SK-N-MC (cell line): ENCODE results near the gene SLC38A10.

Source experiments
- DNase-seq: peaks from one replicate; pipeline ENCODE4 v3.0.0-alpha.2; 2011; ENCODE audit warnings: low read depth, low spot score
- H3K27ac ChIP-seq: fragments of 200-600 bp; sonication (generic); 2 replicates; pipeline ENCODE4 v1.5.1; 2016; ENCODE audit warnings: mixed run types
- H3K36me3 ChIP-seq: fragments of 200-600 bp; sonication (generic); 2 replicates; pipeline ENCODE4 v1.6.1; 2017; ENCODE audit warnings: antibody characterized with exemption, low read length, mixed read lengths; ENCODE audit not compliant: insufficient read depth
- H3K4me3 ChIP-seq: fragments of 200-600 bp; sonication (generic); 2 replicates; pipeline ENCODE4 v1.5.1; 2016
- H3K9ac ChIP-seq: fragments of 200-600 bp; sonication (generic); 2 replicates; pipeline ENCODE4 v1.8.0; 2017; ENCODE audit warnings: mixed run types, mixed read lengths; ENCODE audit not compliant: insufficient read length
- H3K9me3 ChIP-seq: fragments of 200-600 bp; sonication (generic); 2 replicates; pipeline ENCODE4 v1.6.1; 2017; ENCODE audit warnings: low read depth, mild to moderate bottlenecking, antibody characterized with exemption, low read length, moderate library complexity, mixed read lengths
- EZH2 ChIP-seq: fragments of 200-600 bp; sonication (generic); IDR thresholded peaks from one replicate; pipeline ENCODE4 v1.6.1; 2017; ENCODE audit warnings: antibody characterized with exemption
- FOXP2 ChIP-seq: optimal IDR thresholded peaks from 2 replicates; pipeline ENCODE3; 2011; ENCODE audit warnings: mild to moderate bottlenecking, moderate library complexity; ENCODE audit not compliant: insufficient read depth; ENCODE audit errors: extremely low read length, control extremely low read depth
- POLR2AphosphoS5 ChIP-seq: IDR thresholded peaks from 2 replicates; pipeline ENCODE4 v1.6.1; 2012; ENCODE audit warnings: mild to moderate bottlenecking, low read depth, low read length, borderline replicate concordance

Gene SLC38A10

GRCh38 chr17:81249223-81250040 lies 45.7 kb downstream of the SLC38A10 start:
- Histone ChIP-seq H3K27ac (no peak overlapping the region), H3K9me3 (no peaks in the 10 kb centered on the region), H3K36me3 (no peaks in the 10 kb centered on the region), H3K4me3 (no peak overlapping the region), H3K9ac (no peak overlapping the region)
- DNase-seq = no peak
- TF ChIP-seq POLR2AphosphoS5 = no peak
- no peak for TF ChIP-seq FOXP2
- TF ChIP-seq EZH2 = no peak

DNA sequence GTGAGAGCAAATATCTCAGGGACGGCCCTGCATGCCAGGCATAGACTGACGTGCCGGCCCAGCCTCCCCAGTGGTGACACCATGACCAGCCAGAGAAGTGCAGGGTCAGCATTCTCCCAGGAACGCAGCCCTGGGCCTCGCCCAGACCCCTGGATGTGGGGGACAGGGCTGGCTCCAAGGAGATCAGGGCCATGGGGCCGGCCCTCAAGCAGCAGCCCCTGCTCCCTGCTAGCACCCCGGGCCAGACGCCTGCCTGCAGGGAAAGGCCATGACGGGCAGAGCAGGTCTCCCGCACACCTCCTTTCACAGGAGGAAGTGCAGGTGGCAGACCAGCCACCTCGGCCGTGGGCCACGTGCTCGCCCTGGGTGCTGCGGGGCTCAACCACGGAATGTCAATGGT lies 46.5 kb downstream of the SLC38A10 start:
- H3K9me3 ChIP-seq = no peaks in the 10 kb centered on the region
- H3K4me3 ChIP-seq = no peak overlapping the region
- no peak overlapping the region for H3K9ac ChIP-seq
- TF ChIP-seq EZH2 (no peak), POLR2AphosphoS5 (no peak), FOXP2 (no peak)
- H3K36me3 ChIP-seq = no peaks in the 10 kb centered on the region
- no peak for DNase-seq
- H3K27ac ChIP-seq = no peak overlapping the region

- Histone ChIP-seq H3K4me3 (no peak overlapping the region), H3K36me3 (no peaks in the 10 kb centered on the region), H3K9me3 (no peaks in the 10 kb centered on the region), H3K9ac (no peak overlapping the region), H3K27ac (no peak overlapping the region)
- no peak for TF ChIP-seq EZH2
- no peak for TF ChIP-seq FOXP2
- no peak for TF ChIP-seq POLR2AphosphoS5
- no peak for DNase-seq
Measured at GRCh38 chr17:81247339-81247990, 47.6 kb downstream of the SLC38A10 start.

- H3K36me3 ChIP-seq = no peaks in the 10 kb centered on the region; the same call in 1 of the 2 replicates
- H3K4me3 ChIP-seq = no peak overlapping the region
- no peak overlapping the region for H3K9ac ChIP-seq
- H3K27ac ChIP-seq = no peak overlapping the region
- H3K9me3 ChIP-seq = no peaks in the 10 kb centered on the region
- DNase-seq = no peak
- 0 out of 2 replicates have a peak, but pooled peaks have one; percentile 15 for TF ChIP-seq POLR2AphosphoS5
- no peak for TF ChIP-seq FOXP2
Measured at GRCh38 chr17:81246679-81247338, 48.3 kb downstream of the SLC38A10 start.

- Histone ChIP-seq H3K4me3 (no peak overlapping the region), H3K9ac (no peak overlapping the region), H3K9me3 (no peaks in the 10 kb centered on the region), H3K27ac (no peak overlapping the region), H3K36me3 (peaks cover 2% of the 10 kb centered on the region)
- DNase-seq = no peak
- no peak for TF ChIP-seq EZH2
- no peak for TF ChIP-seq POLR2AphosphoS5
Measured at GRCh38 chr17:81246343-81246670, 48.8 kb downstream of the SLC38A10 start.

GRCh38 chr17:81245665-81246342 lies 49.3 kb downstream of the SLC38A10 start:
- H3K27ac ChIP-seq = no peak overlapping the region
- TF ChIP-seq FOXP2 (no peak), POLR2AphosphoS5 (no peak)
- H3K36me3 ChIP-seq = peaks cover 4% of the 10 kb centered on the region
- DNase-seq = no peak
- no peaks in the 10 kb centered on the region for H3K9me3 ChIP-seq
- H3K4me3 ChIP-seq = no peak overlapping the region
- H3K9ac ChIP-seq = no peak overlapping the region

DNA sequence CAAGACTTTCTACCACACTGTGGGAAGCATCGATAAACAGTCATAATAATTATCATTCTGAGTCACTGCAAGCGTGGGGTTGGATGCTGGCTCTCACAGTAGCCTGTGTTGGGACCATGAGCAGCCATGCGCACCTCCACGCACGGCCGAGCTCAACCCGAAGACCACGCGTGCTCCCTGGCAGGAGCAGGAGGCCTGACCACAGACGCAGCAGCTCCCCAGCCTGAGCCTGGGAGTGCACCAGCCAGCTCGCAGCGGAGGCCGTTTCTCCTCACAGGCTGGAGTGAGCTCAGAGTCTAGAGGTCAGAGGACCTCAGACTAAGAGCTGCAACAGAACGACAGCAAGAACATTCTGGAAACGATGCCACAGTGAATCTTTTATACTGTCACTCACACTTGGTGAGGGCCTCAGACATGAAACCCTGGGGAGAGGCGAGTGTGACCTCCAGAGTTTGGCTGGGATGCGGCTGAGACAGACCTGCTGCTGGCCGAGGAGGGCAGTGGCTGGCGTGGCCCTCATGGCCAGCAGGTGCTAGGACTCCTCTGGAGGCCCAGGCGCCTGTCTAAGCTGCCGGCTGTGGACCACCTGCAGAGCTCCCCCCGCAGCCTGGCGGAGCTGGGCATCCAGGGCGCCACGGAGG lies 50.0 kb downstream of the SLC38A10 start:
- peaks cover 4% of the 10 kb centered on the region for H3K36me3 ChIP-seq
- TF ChIP-seq EZH2 (no peak), POLR2AphosphoS5 (no peak), FOXP2 (no peak)
- peak overlapping the region; percentile 5 for H3K27ac ChIP-seq
- no peak overlapping the region for H3K9ac ChIP-seq
- DNase-seq = no peak
- H3K9me3 ChIP-seq = no peaks in the 10 kb centered on the region
- no peak overlapping the region for H3K4me3 ChIP-seq

DNA sequence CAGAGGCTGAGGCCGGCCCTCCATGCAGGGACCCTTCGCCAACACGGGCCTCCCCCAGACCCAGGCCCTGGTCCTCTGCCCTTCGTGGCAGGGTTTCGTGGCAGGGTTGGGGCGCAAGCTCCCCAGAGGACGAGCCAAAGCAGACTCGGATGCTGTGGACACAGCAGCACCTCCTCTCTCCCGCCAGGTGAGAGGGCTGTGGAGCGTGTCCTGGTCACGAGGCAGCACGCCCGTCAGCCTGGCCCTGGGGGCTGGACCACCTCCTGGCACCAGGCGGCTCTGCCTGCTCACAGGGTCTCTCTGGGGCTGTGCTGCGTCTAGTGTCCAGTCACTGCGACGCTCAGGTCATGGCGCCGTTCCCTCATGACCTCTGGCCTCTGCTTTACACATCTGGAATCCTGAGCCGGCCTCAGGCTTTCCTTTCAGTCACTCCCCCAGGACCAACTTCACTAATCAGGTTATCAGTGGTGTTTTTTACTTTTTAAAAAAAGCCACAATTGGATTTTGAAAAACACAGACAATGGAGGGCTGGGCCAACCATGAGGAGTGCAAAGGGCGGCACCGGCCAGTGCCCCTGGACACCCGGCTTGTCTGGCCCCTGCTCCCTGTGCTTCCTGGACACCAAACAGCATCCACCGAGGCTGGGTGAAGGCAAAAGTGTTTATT lies 50.6 kb downstream of the SLC38A10 start:
- Histone ChIP-seq H3K36me3 (peaks cover 4% of the 10 kb centered on the region), H3K4me3 (no peak overlapping the region), H3K27ac (peak overlapping the region; percentile 5; the same call in 1 of the 2 replicates), H3K9ac (no peak overlapping the region), H3K9me3 (no peaks in the 10 kb centered on the region)
- TF ChIP-seq EZH2 (no peak), POLR2AphosphoS5 (no peak; the same call in 1 of the 2 replicates), FOXP2 (no peak)
- no peak for DNase-seq
